Measurements from ENCODE around the gene MCF2. TPM values are rescaled to one million over a fixed set of nuclear protein-coding genes. Genes with fewer than 3 reads are reported as not detected.

Gene MCF2, protein sequence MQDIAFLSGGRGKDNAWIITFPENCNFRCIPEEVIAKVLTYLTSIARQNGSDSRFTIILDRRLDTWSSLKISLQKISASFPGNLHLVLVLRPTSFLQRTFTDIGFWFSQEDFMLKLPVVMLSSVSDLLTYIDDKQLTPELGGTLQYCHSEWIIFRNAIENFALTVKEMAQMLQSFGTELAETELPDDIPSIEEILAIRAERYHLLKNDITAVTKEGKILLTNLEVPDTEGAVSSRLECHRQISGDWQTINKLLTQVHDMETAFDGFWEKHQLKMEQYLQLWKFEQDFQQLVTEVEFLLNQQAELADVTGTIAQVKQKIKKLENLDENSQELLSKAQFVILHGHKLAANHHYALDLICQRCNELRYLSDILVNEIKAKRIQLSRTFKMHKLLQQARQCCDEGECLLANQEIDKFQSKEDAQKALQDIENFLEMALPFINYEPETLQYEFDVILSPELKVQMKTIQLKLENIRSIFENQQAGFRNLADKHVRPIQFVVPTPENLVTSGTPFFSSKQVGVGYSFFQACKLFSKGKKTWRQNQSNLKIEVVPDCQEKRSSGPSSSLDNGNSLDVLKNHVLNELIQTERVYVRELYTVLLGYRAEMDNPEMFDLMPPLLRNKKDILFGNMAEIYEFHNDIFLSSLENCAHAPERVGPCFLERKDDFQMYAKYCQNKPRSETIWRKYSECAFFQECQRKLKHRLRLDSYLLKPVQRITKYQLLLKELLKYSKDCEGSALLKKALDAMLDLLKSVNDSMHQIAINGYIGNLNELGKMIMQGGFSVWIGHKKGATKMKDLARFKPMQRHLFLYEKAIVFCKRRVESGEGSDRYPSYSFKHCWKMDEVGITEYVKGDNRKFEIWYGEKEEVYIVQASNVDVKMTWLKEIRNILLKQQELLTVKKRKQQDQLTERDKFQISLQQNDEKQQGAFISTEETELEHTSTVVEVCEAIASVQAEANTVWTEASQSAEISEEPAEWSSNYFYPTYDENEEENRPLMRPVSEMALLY
- total RNA-seq = 1.4 TPM

DNA sequence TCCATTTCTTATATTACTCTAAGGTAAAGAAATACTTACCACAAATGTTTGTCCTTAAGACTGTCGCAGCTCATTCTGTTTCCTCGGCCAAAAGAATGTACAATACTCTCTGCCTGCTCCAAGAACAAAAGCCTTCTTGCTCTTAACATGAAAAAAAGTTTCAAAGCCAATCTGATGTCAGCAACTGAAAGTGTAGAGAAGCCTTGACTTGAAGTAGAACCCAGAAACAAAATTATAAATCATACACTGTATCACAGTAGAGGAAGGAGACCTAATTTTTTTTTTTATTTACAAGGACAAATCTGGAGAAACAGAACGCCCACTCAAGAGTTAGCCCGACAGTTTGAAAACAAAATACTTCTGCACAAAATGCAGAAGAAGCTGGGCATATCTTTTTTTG is at the start of gene MCF2:
TSS of gene MCF2 (minus strand) at position 101 of the 400 bp plus-strand sequence. CDS start 56,423 bp downstream, outside the sequence.
- Histone ChIP-seq H3K4me1 (ENCODE audit: insufficient read depth, low read length) (no peaks in the 10 kb centered on the region), H3K9me3 (ENCODE audit: low read depth, low read length) (no peaks in the 10 kb centered on the region), H3K4me3 (ENCODE audit: low read length) (no peak within 1 kb of the TSS), H3K27me3 (ENCODE audit: insufficient read depth, low read length) (no peaks in the 10 kb centered on the region)

DNA sequence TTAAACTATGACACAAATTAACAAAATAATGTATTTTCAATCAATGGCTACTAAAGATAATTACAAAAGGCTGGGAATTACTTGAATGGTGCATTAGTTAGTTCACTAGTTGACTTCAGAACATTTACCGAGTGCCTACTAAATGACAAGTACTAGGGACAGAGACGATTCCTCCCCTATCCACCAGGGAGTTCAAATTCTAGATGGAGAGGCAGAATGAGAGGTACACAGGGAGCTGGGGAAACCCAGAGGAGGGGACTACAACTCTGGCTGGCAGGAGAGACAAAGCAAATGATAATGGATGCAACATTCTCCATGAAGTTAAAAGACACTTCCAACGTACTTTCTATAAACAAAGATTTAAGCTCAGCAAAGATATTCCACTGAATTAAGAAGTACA is 43.1 kb upstream of the MCF2 start:
- H3K4me1 ChIP-seq (ENCODE audit: insufficient read depth, low read length) = no peaks in the 10 kb centered on the region
- no peaks in the 10 kb centered on the region for H3K27me3 ChIP-seq (ENCODE audit: insufficient read depth, low read length)
- no peak overlapping the region for H3K4me3 ChIP-seq (ENCODE audit: low read length)
- H3K9me3 ChIP-seq (ENCODE audit: low read depth, low read length) = peaks cover 13% of the 10 kb centered on the region

GRCh38 chrX:139750390-139750789 is 42.4 kb upstream of the MCF2 start:
- peaks cover 13% of the 10 kb centered on the region for H3K9me3 ChIP-seq (ENCODE audit: low read depth, low read length)
- no peaks in the 10 kb centered on the region for H3K27me3 ChIP-seq (ENCODE audit: insufficient read depth, low read length)
- H3K4me3 ChIP-seq (ENCODE audit: low read length) = no peak overlapping the region
- no peaks in the 10 kb centered on the region for H3K4me1 ChIP-seq (ENCODE audit: insufficient read depth, low read length)

DNA sequence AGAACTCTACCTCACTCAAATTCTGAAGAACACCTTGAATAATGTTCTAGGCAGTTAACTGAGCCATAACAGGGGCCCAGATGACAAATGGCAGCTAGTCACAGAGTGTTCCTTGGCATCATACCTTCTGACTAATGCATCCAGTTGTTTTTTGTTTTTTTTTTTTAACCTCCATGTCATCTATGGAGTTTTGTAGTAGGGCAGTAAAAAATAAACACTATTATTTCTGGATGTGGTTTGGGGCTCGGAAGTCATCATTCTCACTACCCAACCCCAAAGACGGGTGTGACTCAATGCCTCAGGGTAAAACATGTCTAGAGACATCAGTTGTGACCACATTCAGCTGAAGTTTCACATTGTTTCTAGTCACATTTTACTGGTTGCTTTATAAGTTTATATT is 31.2 kb upstream of the MCF2 start:
- H3K27me3 ChIP-seq (ENCODE audit: insufficient read depth, low read length) = no peaks in the 10 kb centered on the region
- H3K4me3 ChIP-seq (ENCODE audit: low read length) = no peak overlapping the region
- H3K9me3 ChIP-seq (ENCODE audit: low read depth, low read length) = no peaks in the 10 kb centered on the region
- H3K4me1 ChIP-seq (ENCODE audit: insufficient read depth, low read length) = peaks cover 3% of the 10 kb centered on the region

GRCh38 chrX:139738581-139738980 is 30.6 kb upstream of the MCF2 start:
- no peaks in the 10 kb centered on the region for H3K9me3 ChIP-seq (ENCODE audit: low read depth, low read length)
- peaks cover 3% of the 10 kb centered on the region for H3K4me1 ChIP-seq (ENCODE audit: insufficient read depth, low read length)
- H3K4me3 ChIP-seq (ENCODE audit: low read length) = no peak overlapping the region
- no peaks in the 10 kb centered on the region for H3K27me3 ChIP-seq (ENCODE audit: insufficient read depth, low read length)

- Histone ChIP-seq H3K4me3 (ENCODE audit: low read length) (no peak overlapping the region), H3K27me3 (ENCODE audit: insufficient read depth, low read length) (no peaks in the 10 kb centered on the region), H3K9me3 (ENCODE audit: low read depth, low read length) (no peaks in the 10 kb centered on the region), H3K4me1 (ENCODE audit: insufficient read depth, low read length) (peaks cover 1% of the 10 kb centered on the region)
Measured at GRCh38 chrX:139736151-139736550, 28.2 kb upstream of the MCF2 start.

GRCh38 chrX:139734996-139735395 is 27.0 kb upstream of the MCF2 start:
- Histone ChIP-seq H3K9me3 (ENCODE audit: low read depth, low read length) (no peaks in the 10 kb centered on the region), H3K4me1 (ENCODE audit: insufficient read depth, low read length) (no peaks in the 10 kb centered on the region), H3K4me3 (ENCODE audit: low read length) (no peak overlapping the region), H3K27me3 (ENCODE audit: insufficient read depth, low read length) (no peaks in the 10 kb centered on the region)

DNA sequence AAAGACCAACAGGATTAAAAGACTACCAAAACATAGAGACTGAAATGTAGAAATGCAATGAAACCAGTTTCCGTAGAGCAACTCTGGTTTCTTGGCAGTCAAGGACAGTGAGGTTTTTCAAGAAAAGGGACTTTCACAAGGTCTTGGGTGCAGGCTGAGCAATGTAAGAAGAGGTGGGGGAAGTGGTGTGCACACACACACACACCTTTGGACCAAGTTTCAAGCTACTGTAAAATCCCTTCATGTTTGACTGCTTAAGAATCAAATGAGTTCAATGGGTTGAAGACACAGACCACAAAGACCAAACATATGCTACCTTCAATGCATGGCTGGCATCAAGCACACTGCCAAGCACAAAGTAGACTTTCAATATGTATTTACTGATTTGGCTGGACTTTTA is 17.8 kb upstream of the MCF2 start:
- Histone ChIP-seq H3K9me3 (ENCODE audit: low read depth, low read length) (no peaks in the 10 kb centered on the region), H3K4me3 (ENCODE audit: low read length) (no peak overlapping the region), H3K4me1 (ENCODE audit: insufficient read depth, low read length) (no peaks in the 10 kb centered on the region), H3K27me3 (ENCODE audit: insufficient read depth, low read length) (no peaks in the 10 kb centered on the region)

GRCh38 chrX:139724626-139725025 is 16.7 kb upstream of the MCF2 start:
- Histone ChIP-seq H3K4me3 (ENCODE audit: low read length) (no peak overlapping the region), H3K27me3 (ENCODE audit: insufficient read depth, low read length) (no peaks in the 10 kb centered on the region), H3K9me3 (ENCODE audit: low read depth, low read length) (no peaks in the 10 kb centered on the region), H3K4me1 (ENCODE audit: insufficient read depth, low read length) (no peaks in the 10 kb centered on the region)

GRCh38 chrX:139720979-139721378 is 13.0 kb upstream of the MCF2 start:
- no peaks in the 10 kb centered on the region for H3K9me3 ChIP-seq (ENCODE audit: low read depth, low read length)
- H3K4me1 ChIP-seq (ENCODE audit: insufficient read depth, low read length) = no peaks in the 10 kb centered on the region
- no peak overlapping the region for H3K4me3 ChIP-seq (ENCODE audit: low read length)
- no peaks in the 10 kb centered on the region for H3K27me3 ChIP-seq (ENCODE audit: insufficient read depth, low read length)

DNA sequence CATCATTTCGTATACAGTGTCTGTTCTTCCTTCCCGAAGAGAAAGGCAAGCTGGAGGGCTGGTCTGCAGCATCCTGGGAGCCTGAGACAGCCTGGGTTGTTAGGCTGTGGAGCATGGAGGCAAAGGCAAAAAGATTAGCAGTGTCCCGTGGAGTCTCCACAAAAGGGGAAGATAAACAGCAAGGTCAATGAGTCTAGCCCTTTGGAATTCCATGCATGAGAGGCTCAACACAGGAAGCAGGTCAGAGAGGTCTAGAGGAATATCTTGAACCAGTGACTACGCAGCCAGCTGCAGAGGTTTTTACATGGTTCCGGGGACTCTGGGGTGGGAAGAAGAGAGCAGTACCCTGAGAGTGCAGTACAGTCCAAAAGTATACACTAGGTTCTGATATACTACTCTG is 12.2 kb upstream of the MCF2 start:
- H3K27me3 ChIP-seq (ENCODE audit: insufficient read depth, low read length) = no peaks in the 10 kb centered on the region
- H3K4me3 ChIP-seq (ENCODE audit: low read length) = no peak overlapping the region
- no peaks in the 10 kb centered on the region for H3K9me3 ChIP-seq (ENCODE audit: low read depth, low read length)
- H3K4me1 ChIP-seq (ENCODE audit: insufficient read depth, low read length) = no peaks in the 10 kb centered on the region

- H3K9me3 ChIP-seq (ENCODE audit: low read depth, low read length) = no peaks in the 10 kb centered on the region
- H3K27me3 ChIP-seq (ENCODE audit: insufficient read depth, low read length) = no peaks in the 10 kb centered on the region
- no peaks in the 10 kb centered on the region for H3K4me1 ChIP-seq (ENCODE audit: insufficient read depth, low read length)
- H3K4me3 ChIP-seq (ENCODE audit: low read length) = no peak overlapping the region
Measured at GRCh38 chrX:139702658-139703057, 5.3 kb downstream of the MCF2 start.

DNA sequence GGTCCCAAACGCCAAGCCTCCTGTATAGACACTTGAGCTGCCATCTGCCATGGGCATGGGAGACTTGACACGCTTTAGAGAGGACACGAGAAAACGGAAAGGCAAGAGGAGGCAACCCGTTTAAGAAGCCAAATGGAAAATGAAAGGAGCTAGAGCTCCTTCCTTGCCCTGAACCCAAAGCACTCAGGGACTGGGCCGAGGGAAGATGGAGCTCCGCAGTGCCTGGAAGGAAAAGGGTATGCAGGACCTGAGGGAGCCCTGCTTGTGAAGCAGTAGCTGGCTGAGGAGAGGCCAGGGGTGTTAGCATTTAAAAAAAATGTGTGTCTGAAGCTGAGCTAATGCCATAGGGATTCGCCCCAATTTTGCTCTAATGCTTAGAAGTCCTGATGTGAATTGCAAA is 15.1 kb downstream of the MCF2 start:
- H3K9me3 ChIP-seq (ENCODE audit: low read depth, low read length) = no peaks in the 10 kb centered on the region
- no peaks in the 10 kb centered on the region for H3K4me1 ChIP-seq (ENCODE audit: insufficient read depth, low read length)
- peaks cover 11% of the 10 kb centered on the region for H3K27me3 ChIP-seq (ENCODE audit: insufficient read depth, low read length)
- no peak overlapping the region for H3K4me3 ChIP-seq (ENCODE audit: low read length)

DNA sequence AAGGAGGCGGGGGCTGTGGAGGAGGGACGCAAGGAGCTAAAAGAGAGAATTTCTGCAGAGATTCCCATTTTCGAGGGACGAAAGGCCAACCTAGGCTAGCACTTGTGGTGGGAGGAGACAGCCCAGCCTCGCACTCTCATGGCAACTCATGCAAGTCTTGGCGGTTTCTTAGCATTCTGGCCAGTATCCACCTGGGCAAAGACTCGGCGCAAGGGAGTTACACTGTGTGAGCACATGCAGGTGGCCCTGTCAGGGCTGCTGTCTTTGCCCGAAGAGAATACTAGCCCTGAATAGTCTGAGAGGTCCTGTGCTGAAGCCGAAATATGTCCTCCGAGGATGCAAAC is 15.5 kb downstream of the MCF2 start:
- H3K9me3 ChIP-seq (ENCODE audit: low read depth, low read length) = no peaks in the 10 kb centered on the region
- peaks cover 11% of the 10 kb centered on the region for H3K27me3 ChIP-seq (ENCODE audit: insufficient read depth, low read length)
- H3K4me3 ChIP-seq (ENCODE audit: low read length) = no peak overlapping the region

GRCh38 chrX:139691843-139692505 is 16.0 kb downstream of the MCF2 start:
- Histone ChIP-seq H3K4me3 (ENCODE audit: low read length) (no peak overlapping the region), H3K9me3 (ENCODE audit: low read depth, low read length) (no peaks in the 10 kb centered on the region), H3K4me1 (ENCODE audit: insufficient read depth, low read length) (no peaks in the 10 kb centered on the region), H3K27me3 (ENCODE audit: insufficient read depth, low read length) (peaks cover 11% of the 10 kb centered on the region)

More for the DNA sequence above, 15.5 kb downstream of the MCF2 start:
- H3K4me1 ChIP-seq (ENCODE audit: insufficient read depth, low read length) = no peaks in the 10 kb centered on the region
